Astrocyte (in vitro differentiated cells and primary cell): ENCODE results near the gene MRPS11. TPM values are rescaled to one million over a fixed set of nuclear protein-coding genes. Genes with fewer than 3 reads are reported as not detected.

Experiments
- DNase-seq: peaks from one replicate; pipeline ENCODE4 v3.0.0-alpha.2; 2010; ENCODE audit warnings: low read depth
- FAIRE-seq: peaks from 2 replicates; lab custom pipeline; 2011; peaks lifted over from hg19 to GRCh38; lab: Jason Lieb, UNC
- H2AFZ ChIP-seq: 2 replicates; pipeline ENCODE4 v1.6.0; 2012; ENCODE audit warnings: low read depth, low read length, inconsistent platforms
- H3K27ac ChIP-seq: 2 replicates; pipeline ENCODE4 v1.5.1; 2011; ENCODE audit warnings: low read depth, low read length, inconsistent platforms
- H3K27me3 ChIP-seq: 2 replicates; pipeline ENCODE4 v1.6.0; 2011; ENCODE audit warnings: low read length, inconsistent platforms; ENCODE audit not compliant: insufficient read depth
- H3K36me3 ChIP-seq: 2 replicates; pipeline ENCODE4 v1.5.1; 2011; ENCODE audit warnings: low read length, inconsistent platforms; ENCODE audit not compliant: insufficient read depth
- H3K4me1 ChIP-seq: 2 replicates; pipeline ENCODE4 v1.5.1; 2011; ENCODE audit warnings: low read length, inconsistent platforms; ENCODE audit not compliant: insufficient read depth
- H3K4me2 ChIP-seq: 2 replicates; pipeline ENCODE4 v1.6.0; 2012; ENCODE audit warnings: low read length, inconsistent platforms
- H3K4me3 ChIP-seq: 2 replicates; pipeline ENCODE4 v1.5.1; 2011; ENCODE audit warnings: low read depth, mild to moderate bottlenecking, low read length, inconsistent platforms; ENCODE audit not compliant: insufficient read depth
- H3K79me2 ChIP-seq: 2 replicates; pipeline ENCODE4 v1.6.0; 2012; ENCODE audit warnings: mild to moderate bottlenecking, low read length, inconsistent platforms; ENCODE audit not compliant: insufficient read depth
- H3K9ac ChIP-seq: 2 replicates; pipeline ENCODE4 v1.6.0; 2012; ENCODE audit warnings: mild to moderate bottlenecking, low read length, inconsistent platforms
- H3K9me3 ChIP-seq: 2 replicates; pipeline ENCODE4 v1.5.1; 2012; ENCODE audit warnings: low read depth, mild to moderate bottlenecking, low read length, inconsistent platforms; ENCODE audit not compliant: insufficient read depth
- H4K20me1 ChIP-seq: 2 replicates; pipeline ENCODE4 v1.6.0; 2012; ENCODE audit warnings: low read length, inconsistent platforms; ENCODE audit not compliant: insufficient read depth
- H3K27ac Mint-ChIP-seq: one replicate; pipeline ENCODE4 v1.8.0; 2021; ENCODE audit warnings: mild to moderate bottlenecking, mixed read lengths; ENCODE audit not compliant: unreplicated experiment
- H3K27me3 Mint-ChIP-seq: one replicate; pipeline ENCODE4 v1.8.0; 2021; ENCODE audit warnings: low read depth, mixed read lengths; ENCODE audit not compliant: unreplicated experiment
- H3K36me3 Mint-ChIP-seq: one replicate; pipeline ENCODE4 v1.8.0; 2021; ENCODE audit warnings: low read depth, mixed read lengths; ENCODE audit not compliant: unreplicated experiment
- H3K4me1 Mint-ChIP-seq: one replicate; pipeline ENCODE4 v1.8.0; 2021; ENCODE audit warnings: low read depth, mixed read lengths; ENCODE audit not compliant: unreplicated experiment
- H3K4me3 Mint-ChIP-seq: one replicate; pipeline ENCODE4 v1.8.0; 2021; ENCODE audit warnings: mild to moderate bottlenecking, moderate library complexity, mixed read lengths; ENCODE audit not compliant: unreplicated experiment
- H3K9me3 Mint-ChIP-seq: one replicate; pipeline ENCODE4 v1.8.0; 2021; ENCODE audit warnings: mild to moderate bottlenecking, mixed read lengths; ENCODE audit not compliant: unreplicated experiment
- EZH2 ChIP-seq: IDR thresholded peaks from 2 replicates; pipeline ENCODE4 v1.6.1; 2012; ENCODE audit warnings: mild to moderate bottlenecking, low read length, inconsistent platforms; ENCODE audit not compliant: insufficient read depth
- total RNA-seq: library from RNA; stranded (reverse); gene quantifications from 2 replicates; pipeline ENCODE4 v1.2.1, GENCODE V29; 2021
- TF ChIP-seq, protein P1 (sequence below): IDR thresholded peaks from 2 replicates; pipeline ENCODE4 v1.5.1; 2011; ENCODE audit warnings: low read depth, mild to moderate bottlenecking, inconsistent platforms, low read length, moderate library complexity; ENCODE audit not compliant: insufficient read depth

The MRPS11 gene
- total RNA-seq, 1 donor from 2014 or later, result 50.7 TPM

DNA sequence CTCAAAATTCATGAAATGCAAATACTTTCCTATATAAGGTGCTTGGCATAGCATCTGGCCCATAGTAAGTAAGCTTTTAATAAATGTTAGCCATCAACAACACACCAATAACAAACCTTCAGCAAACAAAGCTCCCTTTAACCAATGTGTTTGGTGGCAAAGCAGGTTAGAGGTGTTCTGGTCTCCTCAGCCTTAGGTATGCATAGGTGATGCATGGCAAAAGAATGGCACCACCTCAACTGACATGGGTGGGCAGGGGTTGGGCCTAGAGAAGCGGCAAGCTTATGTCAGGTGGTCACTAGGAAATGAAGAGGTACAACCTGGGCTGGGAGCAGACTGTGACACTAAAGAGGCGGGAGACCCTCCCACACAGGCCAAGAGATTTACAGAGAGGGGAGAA is 38.2 kb downstream of the MRPS11 start:
- Histone ChIP-seq H2AFZ (no peak overlapping the region), H3K4me3 (no peak overlapping the region), H3K27me3 (no peaks in the 10 kb centered on the region), H3K27ac (no peak overlapping the region), H3K36me3 (peaks cover 2% of the 10 kb centered on the region), H3K79me2 (no peaks in the 10 kb centered on the region), H4K20me1 (no peaks in the 10 kb centered on the region), H3K4me1 (no peaks in the 10 kb centered on the region), H3K9me3 (no peaks in the 10 kb centered on the region), H3K9ac (no peak overlapping the region), H3K4me2 (no peak overlapping the region)
- Mint-ChIP-seq H3K4me3 (no peak overlapping the region), H3K9me3 (no peaks in the 10 kb centered on the region), H3K27me3 (no peaks in the 10 kb centered on the region), H3K27ac (no peak overlapping the region), H3K4me1 (no peaks in the 10 kb centered on the region), H3K36me3 (peaks cover 4% of the 10 kb centered on the region)
- no peak for DNase-seq
- no peak for TF ChIP-seq EZH2
- TF ChIP-seq, protein P1, sequence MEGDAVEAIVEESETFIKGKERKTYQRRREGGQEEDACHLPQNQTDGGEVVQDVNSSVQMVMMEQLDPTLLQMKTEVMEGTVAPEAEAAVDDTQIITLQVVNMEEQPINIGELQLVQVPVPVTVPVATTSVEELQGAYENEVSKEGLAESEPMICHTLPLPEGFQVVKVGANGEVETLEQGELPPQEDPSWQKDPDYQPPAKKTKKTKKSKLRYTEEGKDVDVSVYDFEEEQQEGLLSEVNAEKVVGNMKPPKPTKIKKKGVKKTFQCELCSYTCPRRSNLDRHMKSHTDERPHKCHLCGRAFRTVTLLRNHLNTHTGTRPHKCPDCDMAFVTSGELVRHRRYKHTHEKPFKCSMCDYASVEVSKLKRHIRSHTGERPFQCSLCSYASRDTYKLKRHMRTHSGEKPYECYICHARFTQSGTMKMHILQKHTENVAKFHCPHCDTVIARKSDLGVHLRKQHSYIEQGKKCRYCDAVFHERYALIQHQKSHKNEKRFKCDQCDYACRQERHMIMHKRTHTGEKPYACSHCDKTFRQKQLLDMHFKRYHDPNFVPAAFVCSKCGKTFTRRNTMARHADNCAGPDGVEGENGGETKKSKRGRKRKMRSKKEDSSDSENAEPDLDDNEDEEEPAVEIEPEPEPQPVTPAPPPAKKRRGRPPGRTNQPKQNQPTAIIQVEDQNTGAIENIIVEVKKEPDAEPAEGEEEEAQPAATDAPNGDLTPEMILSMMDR, result no peak
- no peak for FAIRE-seq

DNA sequence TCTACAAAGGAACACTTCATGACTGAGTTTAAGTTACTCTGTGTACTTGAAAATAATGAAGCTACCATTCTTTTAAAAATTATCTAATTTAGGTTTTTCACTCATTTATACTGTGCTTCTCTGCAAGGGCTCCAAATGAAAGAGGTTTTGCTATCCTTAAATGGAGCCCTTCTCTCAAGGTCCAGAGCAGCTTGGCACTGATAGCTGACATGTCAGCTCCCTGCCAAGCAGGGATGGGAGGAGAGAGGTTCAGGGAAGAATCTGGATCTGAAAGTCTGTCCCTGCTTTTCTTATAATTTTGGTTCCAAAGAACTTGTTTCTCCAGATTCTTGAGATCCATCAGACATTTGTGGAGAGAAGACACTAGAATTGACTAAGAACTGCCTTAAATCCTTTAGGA is 39.1 kb downstream of the MRPS11 start:
- H3K36me3 ChIP-seq, result peaks cover 2% of the 10 kb centered on the region
- H3K9ac ChIP-seq, result no peak overlapping the region
- DNase-seq, result no peak
- no peaks in the 10 kb centered on the region for H4K20me1 ChIP-seq
- H3K4me3 Mint-ChIP-seq, result no peak overlapping the region
- H3K36me3 Mint-ChIP-seq, result peaks cover 9% of the 10 kb centered on the region
- H3K4me3 ChIP-seq, result no peak overlapping the region
- H3K79me2 ChIP-seq, result no peaks in the 10 kb centered on the region
- no peaks in the 10 kb centered on the region for H3K4me1 ChIP-seq
- no peaks in the 10 kb centered on the region for H3K27me3 ChIP-seq
- H3K27ac Mint-ChIP-seq, result no peak overlapping the region
- no peak for FAIRE-seq
- no peak overlapping the region for H2AFZ ChIP-seq
- H3K27ac ChIP-seq, result no peak overlapping the region
- no peaks in the 10 kb centered on the region for H3K27me3 Mint-ChIP-seq
- no peaks in the 10 kb centered on the region for H3K4me1 Mint-ChIP-seq
- no peak overlapping the region for H3K4me2 ChIP-seq
- TF ChIP-seq, protein P1, result no peak
- TF ChIP-seq EZH2, result no peak
- H3K9me3 Mint-ChIP-seq, result no peaks in the 10 kb centered on the region
- no peaks in the 10 kb centered on the region for H3K9me3 ChIP-seq

DNA sequence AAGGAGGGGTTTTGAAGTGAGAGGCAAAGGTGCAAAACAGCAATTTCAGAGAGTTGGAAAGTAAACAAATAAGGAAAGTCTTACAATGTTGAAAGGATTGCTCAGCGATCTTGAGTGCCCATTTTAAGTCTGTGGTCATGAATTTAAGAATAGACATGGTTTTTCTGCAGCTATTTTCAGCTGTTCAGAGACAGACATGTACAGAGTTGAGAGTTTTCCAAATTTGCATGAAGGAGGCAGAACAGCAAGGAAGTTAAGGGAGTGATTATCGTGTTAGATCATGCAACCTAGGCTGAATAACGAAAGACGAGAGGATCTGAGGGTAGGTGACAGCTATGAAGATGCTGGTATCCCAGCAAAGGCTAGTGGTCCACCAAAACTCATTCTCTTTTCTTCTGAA is 41.8 kb downstream of the MRPS11 start:
- Mint-ChIP-seq H3K4me1 (peaks cover 2% of the 10 kb centered on the region), H3K4me3 (no peak overlapping the region), H3K36me3 (peaks cover 9% of the 10 kb centered on the region), H3K27ac (no peak overlapping the region), H3K9me3 (no peaks in the 10 kb centered on the region), H3K27me3 (no peaks in the 10 kb centered on the region)
- Histone ChIP-seq H4K20me1 (no peaks in the 10 kb centered on the region), H3K4me3 (no peak overlapping the region), H3K4me2 (no peak overlapping the region), H3K9me3 (no peaks in the 10 kb centered on the region), H3K9ac (no peak overlapping the region), H3K79me2 (no peaks in the 10 kb centered on the region), H3K36me3 (no peaks in the 10 kb centered on the region), H2AFZ (no peak overlapping the region), H3K27ac (no peak overlapping the region), H3K4me1 (no peaks in the 10 kb centered on the region), H3K27me3 (no peaks in the 10 kb centered on the region)
- DNase-seq, result no peak
- TF ChIP-seq, protein P1, result no peak
- TF ChIP-seq EZH2, result no peak
- no peak for FAIRE-seq
